Keratinocyte (primary cell): ENCODE measurements around the gene UBE4B. TPM values are rescaled to one million over a fixed set of nuclear protein-coding genes. Genes with fewer than 3 reads are reported as not detected.

Source experiments
- DNase-seq: peaks from one replicate; pipeline ENCODE4 v3.0.0-alpha.2; 2011; ENCODE audit warnings: low read depth, missing footprints, low spot score
- FAIRE-seq: peaks from 2 replicates; lab custom pipeline; 2011; peaks lifted over from hg19 to GRCh38; lab: Jason Lieb, UNC
- H2AFZ ChIP-seq: 2 replicates; pipeline ENCODE4 v1.6.0; 2012; ENCODE audit warnings: low read length, control low read depth, inconsistent platforms; ENCODE audit not compliant: control insufficient read depth
- H3K27ac ChIP-seq: 2 replicates; pipeline ENCODE4 v1.5.1; 2011; ENCODE audit warnings: low read length; ENCODE audit not compliant: control insufficient read depth, insufficient read depth
- H3K27me3 ChIP-seq: 3 replicates; pipeline ENCODE4 v1.6.0; 2011; ENCODE audit warnings: low read length; ENCODE audit not compliant: control insufficient read depth, insufficient read depth; ENCODE audit errors: extremely low read depth
- H3K36me3 ChIP-seq, 2 experiments: 2 replicates in 1 of 2; 3 replicates in 1 of 2; pipeline ENCODE4 v1.5.1; 2011; ENCODE audit warnings: low read length in 2 of 2, mild to moderate bottlenecking in 1 of 2; ENCODE audit not compliant: control insufficient read depth in 2 of 2, insufficient read depth in 2 of 2; ENCODE audit errors: extremely low read depth in 1 of 2
- H3K4me1 ChIP-seq: 3 replicates; pipeline ENCODE4 v1.5.1; 2011; ENCODE audit warnings: low read length; ENCODE audit not compliant: control insufficient read depth, insufficient read depth; ENCODE audit errors: extremely low read depth
- H3K4me2 ChIP-seq: 3 replicates; pipeline ENCODE4 v1.6.0; 2011; ENCODE audit warnings: low read depth, low read length; ENCODE audit not compliant: control insufficient read depth, insufficient read depth; ENCODE audit errors: extremely low read depth
- H3K4me3 ChIP-seq, 3 experiments: fragments of 200-600 bp in 1 of 3; sonication (generic) in 1 of 3; 2 replicates in 2 of 3; 3 replicates in 1 of 3; pipeline ENCODE4 v1.5.1; 2011 to 2016; ENCODE audit warnings: low read length in 3 of 3, mild to moderate bottlenecking in 3 of 3, control low read depth in 2 of 3, inconsistent platforms in 1 of 3, low read depth in 1 of 3, mixed read lengths in 1 of 3, mixed run types in 1 of 3, moderate library complexity in 1 of 3; ENCODE audit not compliant: control insufficient read depth in 2 of 3, insufficient read depth in 2 of 3; ENCODE audit errors: extremely low read depth in 1 of 3
- H3K79me2 ChIP-seq: 2 replicates; pipeline ENCODE4 v1.6.0; 2012; ENCODE audit warnings: low read length; ENCODE audit not compliant: control insufficient read depth, insufficient read depth
- H3K9ac ChIP-seq: 3 replicates; pipeline ENCODE4 v1.6.0; 2011; ENCODE audit warnings: low read length; ENCODE audit not compliant: control insufficient read depth, insufficient read depth; ENCODE audit errors: extremely low read depth
- H3K9me1 ChIP-seq: 3 replicates; pipeline ENCODE4 v1.6.0; 2011; ENCODE audit warnings: low read length; ENCODE audit not compliant: control insufficient read depth, insufficient read depth; ENCODE audit errors: extremely low read depth
- H3K9me3 ChIP-seq: 2 replicates; pipeline ENCODE4 v1.5.1; 2012; ENCODE audit warnings: low read depth, low read length; ENCODE audit not compliant: control insufficient read depth
- H4K20me1 ChIP-seq: 3 replicates; pipeline ENCODE4 v1.6.0; 2011; ENCODE audit warnings: low read length; ENCODE audit not compliant: control insufficient read depth, insufficient read depth; ENCODE audit errors: extremely low read depth
- CTCF ChIP-seq, 3 experiments: IDR thresholded peaks in 1 of 3; conservative IDR thresholded peaks in 1 of 3; optimal IDR thresholded peaks in 1 of 3; 2 replicates in 2 of 3; 3 replicates in 1 of 3; pipeline versions ENCODE3 to v1.5.1; 2011; ENCODE audit warnings: low read length in 3 of 3, mild to moderate bottlenecking in 3 of 3, moderate library complexity in 2 of 3, control low read depth in 1 of 3, inconsistent platforms in 1 of 3; ENCODE audit not compliant: insufficient read depth in 2 of 3; ENCODE audit errors: extremely low read depth in 1 of 3
- EZH2 ChIP-seq: IDR thresholded peaks from one replicate; pipeline ENCODE4 v1.6.1; 2012; ENCODE audit warnings: inconsistent platforms, mild to moderate bottlenecking, low read length, moderate library complexity
- dilution Hi-C: fragments of 300-500 bp; cut with MboI; formaldehyde crosslinking; loops from one replicate; pipeline ENCODE4 v1.7.0; 2020; ENCODE audit warnings: low sequenced_read_pairs; ENCODE audit not compliant: extremely low pct_ligation_motif_present
- polyA plus RNA-seq, 5 experiments: library from polyadenylated mRNA; depleted of rRNA in 3 of 5; stranded (reverse) in 3 of 5; stranded (forward) in 1 of 5; unstranded in 1 of 5; fragments of >200 nt; gene quantifications; 1 replicate in 1 of 5; 2 replicates in 3 of 5; 3 replicates in 1 of 5; pipeline versions ENCODE4 v1.2.1 to v1.2.3, GENCODE V29; 2011 to 2012; ENCODE audit warnings: missing spikeins in 2 of 5, low read depth in 1 of 5, low replicate concordance in 1 of 5

UBE4B gene
- polyA plus RNA-seq, 1 donor (not counting 4 experiments of a cell fraction or from before 2014, with no cell fraction given) = 14.3 TPM

- H3K36me3 ChIP-seq = peaks cover 4 to 13% of the 10 kb centered on the region in 2 experiments
- H4K20me1 ChIP-seq = no peaks in the 10 kb centered on the region
- no peaks in the 10 kb centered on the region for H3K9me1 ChIP-seq
- no peaks in the 10 kb centered on the region for H3K4me1 ChIP-seq
- no peaks in the 10 kb centered on the region for H3K79me2 ChIP-seq
- no peak overlapping the region for H3K4me2 ChIP-seq
- H3K9ac ChIP-seq = no peak overlapping the region
- FAIRE-seq (no peak), DNase-seq (no peak)
- no peak overlapping the region for H2AFZ ChIP-seq
- no peaks in the 10 kb centered on the region for H3K27me3 ChIP-seq
- no peak overlapping the region for H3K27ac ChIP-seq
- H3K9me3 ChIP-seq = no peaks in the 10 kb centered on the region
- dilution Hi-C loops = no loop called here
- no peak overlapping the region for H3K4me3 ChIP-seq
- TF ChIP-seq EZH2 (no peak), CTCF (optimal IDR thresholded peaks at IDR 0.05 in 1 of 3, IDR thresholded peaks at IDR 0.05 in 1 of 3, conservative IDR thresholded peaks at IDR 0.05 in 1 of 3; ENCODE audit: extremely low read depth in 1 of 3, insufficient read depth in 2 of 3, low read length in 3 of 3) (no peak)
Observed at GRCh38 chr1:9985001-9985400, 47.8 kb upstream of the UBE4B start.

DNA sequence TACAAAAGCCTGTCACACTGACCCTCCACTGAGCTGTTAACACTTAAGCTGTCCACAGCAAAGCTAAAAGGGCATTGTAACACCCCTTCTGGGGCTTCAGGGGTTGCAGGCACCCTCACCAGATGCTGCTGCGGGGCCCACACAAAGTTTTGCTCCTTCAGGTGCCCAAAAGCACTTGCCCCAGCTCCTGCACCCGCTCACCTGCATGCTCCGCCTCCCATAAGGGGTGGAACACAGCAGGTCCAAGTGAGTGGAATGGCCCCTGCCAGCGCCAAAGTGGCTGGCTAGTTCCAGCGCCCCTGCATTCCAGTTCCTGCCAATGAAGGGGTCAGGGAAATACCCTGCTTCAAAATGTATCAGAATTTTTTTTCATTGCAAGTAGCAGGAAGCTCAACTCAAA lies 43.0 kb upstream of the UBE4B start:
- Histone ChIP-seq H3K27ac (no peak overlapping the region), H3K4me3 (no peak overlapping the region), H3K36me3 (no peaks in the 10 kb centered on the region), H3K9me3 (no peaks in the 10 kb centered on the region), H3K4me2 (no peak overlapping the region), H3K79me2 (no peaks in the 10 kb centered on the region), H3K27me3 (no peaks in the 10 kb centered on the region), H2AFZ (no peak overlapping the region), H3K4me1 (no peaks in the 10 kb centered on the region), H4K20me1 (no peaks in the 10 kb centered on the region), H3K9ac (no peak overlapping the region), H3K9me1 (no peaks in the 10 kb centered on the region)
- FAIRE-seq (no peak), DNase-seq (no peak)
- dilution Hi-C loops = no loop called here
- TF ChIP-seq EZH2 (no peak), CTCF (optimal IDR thresholded peaks at IDR 0.05 in 1 of 3, IDR thresholded peaks at IDR 0.05 in 1 of 3, conservative IDR thresholded peaks at IDR 0.05 in 1 of 3; ENCODE audit: extremely low read depth in 1 of 3, insufficient read depth in 2 of 3, low read length in 3 of 3) (no peak)
